HG03064 (cell line): ENCODE data around the gene OR2T12.
"Not testable (repeated sequence)": the region's sequence is repeated elsewhere in the genome, so short reads cannot be mapped to it uniquely, and the experiment has no call there.

ENCODE experiments used
- ATAC-seq: cut with Tn5 transposase; IDR thresholded peaks from one replicate; pipeline ENCODE4 v1.9.1; 2021; ENCODE audit warnings: low read depth; ENCODE audit not compliant: unreplicated experiment

OR2T12 gene, protein sequence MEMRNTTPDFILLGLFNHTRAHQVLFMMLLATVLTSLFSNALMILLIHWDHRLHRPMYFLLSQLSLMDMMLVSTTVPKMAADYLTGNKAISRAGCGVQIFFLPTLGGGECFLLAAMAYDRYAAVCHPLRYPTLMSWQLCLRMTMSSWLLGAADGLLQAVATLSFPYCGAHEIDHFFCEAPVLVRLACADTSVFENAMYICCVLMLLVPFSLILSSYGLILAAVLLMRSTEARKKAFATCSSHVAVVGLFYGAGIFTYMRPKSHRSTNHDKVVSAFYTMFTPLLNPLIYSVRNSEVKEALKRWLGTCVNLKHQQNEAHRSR

DNA sequence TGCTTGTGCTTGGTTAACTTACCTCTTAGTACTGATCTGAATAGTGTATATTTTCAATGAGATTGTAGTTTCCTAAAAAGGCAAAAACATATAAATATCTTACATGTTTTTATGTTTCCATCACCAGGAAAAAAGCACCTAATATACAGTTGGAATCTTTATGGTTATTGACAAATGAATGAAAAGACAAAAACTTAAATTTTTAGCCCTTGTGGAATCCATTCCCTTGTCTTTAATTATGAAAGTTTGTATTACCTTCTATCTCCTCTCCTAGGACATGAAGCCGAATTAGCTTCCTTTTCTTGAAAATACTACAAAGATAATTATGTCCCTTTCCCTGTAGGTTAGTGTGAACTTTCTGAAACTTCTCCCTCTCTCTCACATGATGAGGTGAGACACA is at the start of gene OR2T12:
TSS of gene OR2T12 (minus strand) at position 101 of the 400 bp plus-strand sequence. CDS start 7,846 bp downstream, outside the sequence.
- no peak for ATAC-seq

DNA sequence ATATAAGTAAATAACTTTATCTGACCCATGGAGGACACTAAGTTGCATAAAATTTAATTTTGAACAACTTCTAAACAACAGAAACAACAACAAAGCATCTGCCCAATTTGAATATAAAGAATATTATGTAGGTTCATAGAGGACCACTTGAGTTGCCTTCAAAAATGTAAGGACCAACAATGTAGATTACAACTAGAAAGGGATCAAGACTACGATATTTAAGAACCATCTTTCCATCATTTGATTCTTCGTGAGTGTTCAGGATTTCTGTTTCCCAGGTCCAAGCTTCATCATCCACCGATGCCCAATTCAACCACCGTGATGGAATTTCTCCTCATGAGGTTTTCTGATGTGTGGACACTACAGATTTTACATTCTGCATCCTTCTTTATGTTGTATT is 45.3 kb upstream of the OR2T12 start, which contains the start of gene OR14C36:
TSS of gene OR14C36 (plus strand) at position 301 of the 400 bp plus-strand sequence. CDS start at position 301, 0 bp downstream.
- ATAC-seq = no peak

DNA sequence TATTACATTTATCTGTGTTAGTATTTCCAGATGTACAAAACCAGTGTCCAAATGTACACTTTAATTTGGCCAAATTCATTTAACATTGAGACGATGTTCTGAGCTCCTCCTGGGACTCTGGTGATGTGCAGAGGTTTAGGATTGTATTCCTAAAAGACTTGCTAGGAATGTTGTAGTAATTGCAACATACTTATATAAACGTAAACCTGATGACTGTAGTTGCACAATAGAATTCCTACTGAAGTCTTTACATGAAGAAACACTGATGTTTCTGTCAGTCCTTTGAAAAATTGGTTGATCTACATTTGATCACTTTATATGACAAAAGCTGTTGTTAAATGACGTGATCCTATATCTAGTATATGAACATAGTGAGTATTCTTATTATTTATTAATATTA is 40.2 kb upstream of the OR2T12 start:
- ATAC-seq = no peak

DNA sequence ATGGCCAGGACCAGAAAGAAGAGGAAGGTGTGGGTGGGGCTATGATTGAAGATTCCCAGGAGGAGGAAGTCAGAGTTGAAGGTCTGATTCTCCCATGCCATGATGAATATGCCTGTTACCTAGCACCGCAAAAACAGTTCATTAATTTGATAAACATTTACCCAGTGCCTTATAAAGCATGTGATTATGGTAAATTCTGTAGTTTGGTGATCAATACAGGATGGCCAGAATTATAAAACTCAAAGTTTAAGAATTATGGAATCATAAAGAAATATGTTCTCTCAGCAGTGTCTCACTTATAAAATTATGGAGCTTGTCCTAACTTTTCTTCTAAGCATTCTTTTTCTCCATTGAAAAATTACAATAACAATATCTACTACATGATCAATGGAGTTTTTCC is 21.2 kb upstream of the OR2T12 start, which contains the start of gene OR2M7:
TSS of gene OR2M7 (minus strand) at position 101 of the 400 bp plus-strand sequence. CDS start at position 101, 0 bp downstream.
- no peak for ATAC-seq

DNA sequence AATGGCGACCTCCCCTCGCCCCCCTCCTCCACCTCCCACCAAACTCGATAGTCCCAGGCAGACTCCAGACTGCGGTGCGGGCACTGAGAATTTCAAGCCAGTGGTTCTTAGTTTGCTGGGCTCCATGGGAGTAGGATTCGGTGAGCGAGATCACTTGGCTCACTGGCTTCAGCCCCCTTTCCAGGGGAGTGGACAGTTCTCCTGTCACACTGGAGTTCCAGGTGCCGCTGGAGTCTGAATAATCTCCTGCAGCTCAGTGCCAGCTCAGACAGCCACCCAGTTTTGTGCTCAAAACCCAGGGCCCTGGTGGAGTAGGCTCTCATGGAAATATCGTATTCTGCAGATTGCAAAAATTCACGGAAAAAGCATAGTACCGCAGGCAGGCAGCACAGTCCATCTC is 13.6 kb upstream of the OR2T12 start:
- no peak for ATAC-seq

DNA sequence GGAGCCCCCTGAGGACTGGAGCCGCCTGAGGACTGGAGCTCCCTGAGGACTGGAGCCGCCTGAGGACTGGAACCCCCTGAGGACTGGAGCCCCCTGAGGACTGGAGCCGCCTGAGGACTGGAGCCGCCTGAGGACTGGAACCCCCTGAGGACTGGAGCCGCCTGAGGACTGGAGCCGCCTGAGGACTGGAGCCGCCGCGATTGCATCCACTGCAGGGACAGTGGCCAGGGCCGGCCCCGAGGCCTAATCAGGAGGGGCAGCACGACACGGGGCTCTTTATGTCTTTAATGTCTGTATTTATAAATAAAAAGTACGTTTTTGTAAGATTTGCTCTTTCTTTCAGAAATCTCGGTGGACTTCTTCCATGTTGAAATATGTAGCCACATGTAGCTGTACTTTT is 3.5 kb upstream of the OR2T12 start:
- ATAC-seq = not testable (repeated sequence)

DNA sequence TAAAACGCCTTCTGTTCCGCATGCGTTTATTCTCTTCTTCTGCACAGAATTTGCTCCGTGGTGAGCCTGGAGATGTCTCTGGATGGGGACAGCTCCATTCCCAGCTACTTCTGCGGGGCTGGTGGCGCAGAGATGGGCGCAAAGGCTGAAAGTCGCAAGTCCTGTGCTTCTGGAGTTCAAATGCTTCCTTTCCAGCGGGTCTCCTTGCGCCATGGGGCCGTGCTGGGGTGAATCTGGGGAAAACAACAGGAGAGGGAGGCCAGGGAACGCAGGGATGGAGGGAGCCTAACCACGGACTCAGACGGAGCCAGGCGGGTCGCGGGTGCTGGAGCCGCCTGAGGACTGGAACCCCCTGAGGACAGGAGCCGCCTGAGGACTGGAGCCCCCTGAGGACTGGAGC is 2.9 kb upstream of the OR2T12 start:
- ATAC-seq = no peak

DNA sequence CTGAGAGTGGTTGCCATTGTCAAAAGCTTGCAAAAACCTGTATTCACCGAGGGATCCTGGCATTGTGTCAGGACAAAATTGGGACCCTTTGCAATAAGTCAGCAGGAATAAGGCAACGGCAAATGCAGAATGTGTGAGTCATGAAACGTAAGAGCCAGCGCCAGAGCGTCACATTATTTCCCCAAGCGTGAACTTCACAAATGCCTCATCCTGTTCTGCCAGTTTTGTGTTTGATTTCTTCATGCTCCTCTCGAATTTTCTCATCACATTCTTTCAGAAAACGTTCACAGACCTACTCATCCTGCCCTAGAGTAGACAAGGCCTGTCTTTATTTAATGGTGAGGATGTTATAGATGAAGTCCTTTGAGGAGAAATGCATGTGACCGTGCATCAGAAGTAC is 2.4 kb upstream of the OR2T12 start:
- not testable (repeated sequence) for ATAC-seq

DNA sequence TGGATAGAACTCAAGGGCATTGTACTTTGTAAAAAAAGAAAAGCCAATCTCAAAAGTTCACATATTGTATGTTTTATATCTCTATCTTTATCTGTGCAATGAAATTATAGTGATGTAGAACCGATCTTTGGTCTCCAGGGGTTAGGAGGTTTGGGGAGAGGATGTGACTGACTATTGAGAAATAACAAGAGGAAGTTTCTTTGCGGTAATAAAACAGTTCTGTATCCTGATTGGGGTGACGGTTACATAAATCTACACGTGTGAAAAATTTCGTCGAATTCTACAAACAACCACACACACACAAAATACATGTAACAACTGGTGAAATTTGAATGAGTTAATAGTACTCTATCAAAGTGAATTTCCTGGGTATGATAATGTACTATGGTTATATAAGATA is 14.8 kb downstream of the OR2T12 start:
- ATAC-seq = no peak

DNA sequence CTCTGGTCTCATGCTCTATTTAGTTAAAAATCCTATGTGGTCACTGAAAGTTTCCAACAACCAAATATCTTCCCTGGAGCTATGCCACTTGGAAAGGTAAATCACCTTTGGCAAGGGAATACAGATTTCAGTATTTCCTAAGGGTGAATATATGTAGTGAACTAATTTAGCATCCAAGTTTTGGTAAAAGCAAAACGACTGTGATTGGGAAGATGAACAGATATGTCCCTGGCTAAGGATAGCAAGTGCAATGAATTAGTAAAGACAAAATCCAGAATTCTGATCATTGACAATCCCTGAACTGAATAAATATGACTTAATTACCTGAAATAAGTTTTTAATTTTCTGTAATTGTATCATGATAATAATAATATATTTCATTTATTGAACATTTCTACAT is 25.3 kb downstream of the OR2T12 start, which contains the start of gene OR2T33:
TSS of gene OR2T33 (minus strand) at position 101 of the 400 bp plus-strand sequence. CDS start 4,162 bp downstream, outside the sequence.
- no peak for ATAC-seq

DNA sequence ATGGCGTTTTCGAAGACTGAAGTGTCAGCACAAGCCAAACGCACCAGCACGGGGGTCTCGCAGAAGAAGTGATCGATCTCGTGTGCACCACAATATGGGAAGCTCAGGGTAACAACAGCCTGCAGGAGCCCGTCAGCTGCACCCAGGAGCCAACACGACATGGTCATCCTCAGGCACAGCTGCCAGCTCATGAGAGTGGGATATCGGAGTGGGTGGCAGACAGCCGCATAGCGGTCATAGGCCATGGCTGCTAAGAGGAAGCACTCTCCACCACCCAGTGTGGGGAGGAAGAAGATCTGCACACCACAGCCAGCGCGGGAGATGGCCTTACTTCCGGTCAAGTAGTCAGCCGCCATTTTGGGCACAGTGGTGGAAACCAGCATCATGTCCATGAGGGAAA is 30.0 kb downstream of the OR2T12 start:
- not testable (repeated sequence) for ATAC-seq

DNA sequence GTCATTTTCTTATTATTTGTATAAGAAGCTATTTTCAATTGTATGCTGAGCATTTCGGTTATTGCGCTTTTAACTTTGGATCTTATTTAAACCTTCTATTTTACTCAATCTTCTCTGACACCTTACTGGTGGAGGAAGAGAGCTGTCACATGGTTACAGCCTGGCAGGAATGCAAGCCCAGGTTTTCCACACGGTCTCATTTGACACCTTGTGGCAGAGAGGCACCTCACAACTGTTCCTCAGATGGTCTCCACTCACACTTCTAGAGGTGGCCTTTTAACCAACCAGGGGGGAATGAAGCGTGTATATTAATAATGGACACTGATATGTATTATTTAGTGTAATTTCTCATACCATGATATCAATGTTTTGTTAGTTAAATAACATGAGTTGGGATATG is 35.0 kb downstream of the OR2T12 start:
- no peak for ATAC-seq

DNA sequence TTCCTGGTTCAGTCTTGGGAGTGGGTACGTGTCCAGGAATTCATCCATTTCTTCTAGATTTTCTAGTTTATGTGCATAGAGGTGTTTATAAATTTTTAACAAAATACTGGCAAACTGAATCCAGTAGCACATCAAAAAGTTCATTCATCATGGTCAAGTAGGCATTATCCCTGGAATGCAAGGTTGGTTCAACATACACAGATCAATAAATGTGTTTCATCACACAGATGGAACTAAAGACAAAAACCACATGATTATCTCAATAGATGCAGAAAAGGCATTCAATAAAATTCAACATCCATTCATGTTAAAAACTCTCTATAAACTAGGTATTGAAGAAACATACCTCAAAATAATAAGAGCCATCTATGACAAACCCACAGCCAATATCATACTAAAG is 43.9 kb downstream of the OR2T12 start:
- ATAC-seq = not testable (repeated sequence)

DNA sequence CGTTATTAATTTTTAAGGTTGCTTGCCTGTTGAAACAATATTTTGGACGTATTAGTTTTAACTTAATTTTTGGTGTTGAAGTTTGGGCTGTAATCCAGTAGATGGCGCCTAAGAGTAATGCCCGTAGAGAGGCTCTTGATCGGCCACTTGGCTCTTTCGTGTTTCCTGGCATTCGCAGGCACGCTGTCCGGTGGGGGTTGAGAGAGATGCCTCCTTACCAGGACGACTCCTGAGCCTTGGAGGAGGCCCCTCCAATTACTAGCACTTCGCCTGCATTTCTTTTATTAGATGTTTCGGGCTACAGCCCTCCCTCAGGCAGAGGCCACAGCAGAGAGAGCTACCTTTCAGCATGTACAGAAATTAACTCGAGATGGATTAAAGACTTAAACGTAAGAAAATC is 60.0 kb downstream of the OR2T12 start:
- peak; percentile 72 for ATAC-seq
